ENCODE measurements around the gene PCDHGA10.

The PCDHGA10 gene

DNA sequence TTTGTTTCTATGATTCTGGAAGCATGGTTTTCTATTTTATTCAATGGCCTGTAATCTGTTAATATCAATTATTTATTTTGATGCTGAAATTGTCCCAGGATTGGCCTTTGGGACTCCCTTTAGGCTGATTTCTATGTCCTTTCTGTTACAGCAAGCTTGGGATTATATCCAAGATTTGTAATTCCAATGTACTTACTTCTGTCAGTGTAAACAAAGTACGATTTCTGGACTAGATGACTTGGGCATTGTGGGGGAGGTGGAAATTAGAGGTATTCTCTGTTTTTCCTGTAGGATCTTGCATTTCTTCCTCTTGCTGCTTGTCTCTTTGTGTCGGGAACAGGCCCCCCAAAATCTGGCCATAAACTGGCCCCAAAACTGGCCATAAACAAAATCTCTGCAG lies 21.2 kb downstream of the PCDHGA10 start:
- TF ChIP-seq, protein P1, sequence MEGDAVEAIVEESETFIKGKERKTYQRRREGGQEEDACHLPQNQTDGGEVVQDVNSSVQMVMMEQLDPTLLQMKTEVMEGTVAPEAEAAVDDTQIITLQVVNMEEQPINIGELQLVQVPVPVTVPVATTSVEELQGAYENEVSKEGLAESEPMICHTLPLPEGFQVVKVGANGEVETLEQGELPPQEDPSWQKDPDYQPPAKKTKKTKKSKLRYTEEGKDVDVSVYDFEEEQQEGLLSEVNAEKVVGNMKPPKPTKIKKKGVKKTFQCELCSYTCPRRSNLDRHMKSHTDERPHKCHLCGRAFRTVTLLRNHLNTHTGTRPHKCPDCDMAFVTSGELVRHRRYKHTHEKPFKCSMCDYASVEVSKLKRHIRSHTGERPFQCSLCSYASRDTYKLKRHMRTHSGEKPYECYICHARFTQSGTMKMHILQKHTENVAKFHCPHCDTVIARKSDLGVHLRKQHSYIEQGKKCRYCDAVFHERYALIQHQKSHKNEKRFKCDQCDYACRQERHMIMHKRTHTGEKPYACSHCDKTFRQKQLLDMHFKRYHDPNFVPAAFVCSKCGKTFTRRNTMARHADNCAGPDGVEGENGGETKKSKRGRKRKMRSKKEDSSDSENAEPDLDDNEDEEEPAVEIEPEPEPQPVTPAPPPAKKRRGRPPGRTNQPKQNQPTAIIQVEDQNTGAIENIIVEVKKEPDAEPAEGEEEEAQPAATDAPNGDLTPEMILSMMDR (IDR thresholded peaks at IDR 0.05): no peak
- Mint-ChIP-seq H3K4me1 (no peaks in the 10 kb centered on the region), H3K27me3 (ENCODE audit: low read depth, poor library complexity) (no peaks in the 10 kb centered on the region), H3K4me3 (no peak overlapping the region), H3K36me3 (ENCODE audit: low read depth) (peaks cover 94% of the 10 kb centered on the region), H3K9me3 (peaks cover 95% of the 10 kb centered on the region), H3K27ac (no peak overlapping the region)
- DNase-seq: no peak

DNA sequence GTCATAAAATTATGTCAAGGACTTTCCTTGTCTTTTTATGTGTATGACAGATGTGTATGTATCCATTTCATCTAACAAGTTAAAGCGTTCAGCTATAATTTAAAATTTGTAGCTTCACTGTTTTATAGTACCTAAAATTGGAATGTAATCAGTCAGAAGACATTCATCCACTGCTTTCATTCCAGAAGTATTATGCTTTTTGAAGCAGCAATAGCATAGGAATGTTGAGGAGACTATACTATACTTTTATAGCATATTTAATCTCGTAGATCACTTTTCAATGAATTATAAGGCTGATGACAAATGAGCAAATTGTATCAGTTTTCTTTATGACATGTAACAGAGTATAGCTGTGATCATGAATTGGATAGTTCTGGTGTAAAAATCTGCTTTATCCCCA lies 24.4 kb downstream of the PCDHGA10 start:
- Mint-ChIP-seq H3K4me1 (no peaks in the 10 kb centered on the region), H3K36me3 (ENCODE audit: low read depth) (peaks cover 93% of the 10 kb centered on the region), H3K27me3 (ENCODE audit: low read depth, poor library complexity) (no peaks in the 10 kb centered on the region), H3K4me3 (no peak overlapping the region), H3K9me3 (peaks cover 93% of the 10 kb centered on the region), H3K27ac (no peak overlapping the region)
- DNase-seq: no peak
- TF ChIP-seq, protein P1 (IDR thresholded peaks at IDR 0.05): no peak

DNA sequence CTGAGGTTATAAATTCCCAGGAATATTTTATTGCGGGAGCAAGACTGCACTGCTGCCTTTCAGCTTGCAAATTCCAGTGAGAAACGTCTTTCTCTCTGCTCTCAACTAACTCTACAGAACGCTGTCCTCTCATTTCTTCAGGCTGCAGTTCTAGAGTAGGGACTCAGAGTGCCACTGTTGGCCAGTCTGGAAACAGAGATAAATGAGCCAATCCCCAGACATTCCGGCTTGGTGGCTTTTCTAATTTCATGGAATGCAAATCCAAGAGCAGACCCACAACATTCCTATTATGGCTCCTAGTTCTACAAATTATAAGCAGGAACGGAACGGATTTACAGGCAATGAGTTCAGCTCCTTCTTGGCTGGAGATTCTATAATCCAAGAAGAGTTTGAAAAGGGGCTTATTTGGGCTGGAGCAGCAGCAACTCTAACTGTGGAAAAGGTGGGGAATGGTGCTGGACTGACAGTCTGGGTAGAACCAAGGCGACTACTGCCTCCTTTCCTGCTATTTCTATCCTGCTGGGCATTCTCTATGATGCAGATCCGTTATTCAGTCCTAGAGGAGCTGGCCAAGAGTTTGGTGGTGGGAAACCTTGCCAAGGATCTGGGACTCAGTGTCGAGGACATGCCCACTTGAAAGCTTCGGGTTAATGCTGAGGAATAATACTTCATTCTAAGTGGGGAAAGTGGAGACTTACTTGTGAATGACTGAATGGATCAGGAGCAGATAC lies 26.8 kb downstream of the PCDHGA10 start:
- DNase-seq: no peak
- TF ChIP-seq, protein P1 (IDR thresholded peaks at IDR 0.05): no peak
- no peak overlapping the region for H3K27ac Mint-ChIP-seq
- H3K9me3 Mint-ChIP-seq: peaks cover 90% of the 10 kb centered on the region
- H3K27me3 Mint-ChIP-seq (ENCODE audit: low read depth, poor library complexity): no peaks in the 10 kb centered on the region
- no peak overlapping the region for H3K4me3 Mint-ChIP-seq
- no peaks in the 10 kb centered on the region for H3K4me1 Mint-ChIP-seq
- peaks cover 92% of the 10 kb centered on the region for H3K36me3 Mint-ChIP-seq (ENCODE audit: low read depth)

DNA sequence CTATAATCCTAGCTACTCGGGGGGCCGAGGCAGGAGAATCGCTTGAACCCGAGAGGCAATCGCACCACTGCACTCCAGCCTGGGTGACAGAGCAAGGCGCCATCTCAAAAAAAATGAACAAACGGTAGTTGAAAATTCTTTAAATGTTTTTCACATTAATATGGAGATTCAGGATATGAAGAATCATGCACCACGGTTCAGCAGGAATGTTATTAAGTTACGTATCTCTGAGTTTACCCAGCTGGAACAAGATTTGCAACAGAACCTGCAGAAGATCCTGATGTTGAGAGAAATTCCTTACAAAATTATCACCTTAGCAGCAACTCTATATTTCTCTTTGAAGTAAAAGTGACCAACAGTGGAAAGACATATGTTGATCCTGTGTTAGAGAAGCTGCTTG lies 27.6 kb downstream of the PCDHGA10 start:
- DNase-seq: no peak
- H3K9me3 Mint-ChIP-seq: peaks cover 89% of the 10 kb centered on the region
- H3K36me3 Mint-ChIP-seq (ENCODE audit: low read depth): peaks cover 92% of the 10 kb centered on the region
- H3K4me3 Mint-ChIP-seq: no peak overlapping the region
- H3K27me3 Mint-ChIP-seq (ENCODE audit: low read depth, poor library complexity): no peaks in the 10 kb centered on the region
- no peaks in the 10 kb centered on the region for H3K4me1 Mint-ChIP-seq
- TF ChIP-seq, protein P1 (IDR thresholded peaks at IDR 0.05): no peak
- H3K27ac Mint-ChIP-seq: no peak overlapping the region

DNA sequence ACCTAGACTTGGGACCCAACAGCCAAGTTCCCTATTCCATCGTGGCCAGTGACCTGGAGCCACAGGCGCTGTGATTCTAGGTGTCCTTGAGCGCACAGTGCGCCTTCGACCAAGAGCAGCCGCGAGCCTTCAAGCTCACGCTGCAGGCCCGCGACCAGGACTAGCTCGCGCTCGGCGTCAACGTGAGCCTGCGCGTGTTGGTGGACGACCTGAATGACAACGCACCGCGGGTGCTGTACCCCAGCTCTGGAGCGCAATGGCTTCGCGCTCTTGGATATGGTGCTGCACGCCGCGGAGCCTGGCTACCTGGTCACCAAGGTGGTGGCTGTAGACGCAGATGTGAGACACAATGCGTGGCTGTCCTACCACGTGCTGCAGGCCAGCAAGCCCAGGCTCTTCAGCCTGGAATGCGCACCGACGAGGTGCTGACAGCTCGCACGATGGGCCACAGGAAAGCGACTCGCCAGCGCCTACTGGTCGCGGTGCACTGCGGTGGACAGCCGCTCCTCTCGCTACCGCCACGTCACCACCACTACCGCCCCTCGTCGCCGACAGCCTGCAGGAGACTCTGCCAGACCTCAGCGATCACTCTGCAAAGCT lies 28.9 kb downstream of the PCDHGA10 start:
- H3K27ac Mint-ChIP-seq: no peak overlapping the region
- H3K4me1 Mint-ChIP-seq: no peaks in the 10 kb centered on the region
- no peak overlapping the region for H3K4me3 Mint-ChIP-seq
- H3K9me3 Mint-ChIP-seq: peaks cover 89% of the 10 kb centered on the region
- peaks cover 92% of the 10 kb centered on the region for H3K36me3 Mint-ChIP-seq (ENCODE audit: low read depth)
- TF ChIP-seq, protein P1 (IDR thresholded peaks at IDR 0.05): no peak
- no peak for DNase-seq
- H3K27me3 Mint-ChIP-seq (ENCODE audit: low read depth, poor library complexity): no peaks in the 10 kb centered on the region

DNA sequence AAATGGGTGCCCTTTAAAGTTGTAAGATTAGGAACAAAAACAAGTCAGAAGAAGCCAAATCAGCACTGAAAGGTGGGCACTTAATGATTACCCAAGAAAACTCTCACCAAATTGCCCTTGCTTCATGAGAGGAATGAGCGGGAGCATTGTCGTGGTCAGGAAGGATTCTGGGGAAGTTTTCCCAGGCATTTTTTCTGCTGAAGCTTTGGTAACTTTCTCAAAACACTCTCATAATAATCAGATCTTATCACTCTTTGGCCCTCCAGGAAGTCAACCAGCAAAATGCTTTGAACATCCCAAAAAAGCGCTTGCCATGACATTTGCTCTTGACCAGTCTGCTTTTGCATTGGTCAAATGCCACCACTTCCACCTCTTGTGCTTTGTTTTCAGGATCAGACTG lies 52.6 kb downstream of the PCDHGA10 start:
- H3K4me1 Mint-ChIP-seq: no peaks in the 10 kb centered on the region
- peaks cover 49% of the 10 kb centered on the region for H3K36me3 Mint-ChIP-seq (ENCODE audit: low read depth)
- peak overlapping the region; percentile 25 for H3K27ac Mint-ChIP-seq
- H3K4me3 Mint-ChIP-seq: no peak overlapping the region
- TF ChIP-seq, protein P1 (IDR thresholded peaks at IDR 0.05): no peak
- no peak for DNase-seq
- H3K9me3 Mint-ChIP-seq: peaks cover 20% of the 10 kb centered on the region
- no peaks in the 10 kb centered on the region for H3K27me3 Mint-ChIP-seq (ENCODE audit: low read depth, poor library complexity)

Measured in nephron progenitor cell (in vitro differentiated cells).